HPDE6-E6E7 (cell line): ENCODE results near the gene FANCD2.
"Not testable (repeated sequence)": the region's sequence is repeated elsewhere in the genome, so short reads cannot be mapped to it uniquely, and the experiment has no call there.

Experiments
- DNase-seq: peaks from one replicate; pipeline ENCODE4 v3.0.0; 2011; ENCODE audit warnings: missing footprints; ENCODE audit errors: extremely low spot score

The FANCD2 gene

DNA sequence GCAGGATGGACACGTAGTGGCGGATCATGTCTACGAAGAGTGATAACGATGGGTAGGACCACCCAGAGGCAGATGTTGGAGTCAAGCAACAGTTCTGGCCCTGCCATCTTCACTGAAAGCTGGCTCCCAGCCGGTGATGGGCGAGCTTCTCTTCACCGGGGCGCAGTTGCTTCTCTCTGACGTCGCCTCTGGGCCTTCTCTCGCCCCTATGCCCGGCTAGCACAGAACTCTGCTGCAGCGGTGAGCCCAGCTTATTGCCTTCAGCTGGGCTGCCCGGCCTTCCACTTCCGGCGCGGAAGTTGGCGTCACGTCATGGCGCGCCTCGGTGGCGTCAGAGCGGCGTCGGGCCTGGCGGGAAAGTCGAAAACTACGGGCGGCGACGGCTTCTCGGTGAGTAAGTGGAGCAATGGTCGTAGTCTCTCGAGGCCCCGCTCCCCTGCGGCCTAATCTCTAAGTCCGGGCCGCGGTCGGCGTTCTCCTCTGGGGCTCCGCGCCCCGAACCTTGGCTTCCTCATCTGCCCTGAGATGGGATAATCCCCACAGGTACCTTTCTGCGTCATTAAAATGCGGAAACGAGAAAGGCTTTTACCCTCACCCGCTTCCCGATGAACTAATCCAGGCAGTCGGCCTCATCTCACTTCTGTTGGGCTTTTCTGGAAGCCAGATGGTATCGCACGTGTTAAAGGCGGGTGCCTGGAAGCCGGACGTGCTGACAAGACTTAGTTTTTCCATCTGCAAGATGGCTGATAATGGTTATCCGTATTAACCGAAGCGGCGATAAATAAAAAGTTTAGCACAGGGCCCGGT lies at the start of gene FANCD2:
FANCD2 (plus strand) TSS at position 354 of the 807 bp plus-strand sequence. CDS start 2,221 bp downstream, outside the sequence.
- peak; percentile 44 for DNase-seq

DNA sequence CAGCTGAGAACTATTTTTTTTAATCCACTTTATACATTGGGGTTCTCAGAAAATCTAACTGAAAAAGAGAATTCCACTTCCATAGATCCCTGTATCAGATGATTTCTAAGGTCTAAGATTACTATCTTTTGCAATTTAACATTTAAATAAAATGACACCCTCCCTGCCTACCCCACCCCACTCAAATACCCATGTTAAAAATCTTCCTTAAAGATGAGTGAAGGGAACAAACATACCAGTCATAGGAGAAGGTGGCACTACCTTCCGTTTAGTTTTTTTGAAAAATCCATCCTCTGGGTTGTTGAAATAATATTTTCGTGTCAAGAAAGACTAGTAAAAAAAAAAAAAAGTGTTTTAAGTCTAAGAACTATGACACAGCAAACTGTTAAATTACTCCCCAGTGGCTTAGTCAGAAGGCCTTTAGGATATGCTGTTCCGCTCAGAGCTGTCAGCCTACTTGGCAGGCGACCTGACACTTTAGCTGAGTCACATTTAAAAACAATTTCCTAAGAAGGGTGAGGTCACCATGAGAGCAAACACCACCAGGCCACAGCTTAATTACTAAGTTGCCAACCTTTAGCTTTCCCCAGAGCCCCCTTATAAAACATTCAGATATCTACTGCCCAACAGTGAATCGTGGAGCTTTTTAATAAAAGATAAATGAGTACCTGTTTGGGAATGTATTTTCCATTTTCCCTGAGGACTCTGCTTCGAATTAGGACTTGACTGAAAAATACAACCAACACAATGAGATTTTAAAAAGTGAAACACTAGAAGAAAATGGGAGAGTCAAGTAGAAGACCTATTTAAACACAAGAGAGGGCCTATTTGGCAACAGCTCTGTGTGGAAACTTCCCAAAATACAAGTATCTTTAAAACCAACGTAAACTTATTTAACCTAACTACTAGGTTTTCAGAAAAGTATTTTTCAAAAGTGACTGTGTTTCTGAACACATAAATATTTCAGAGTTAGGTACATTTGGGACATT lies 49.2 kb upstream of the FANCD2 start:
- DNase-seq, result peak; percentile 56

DNA sequence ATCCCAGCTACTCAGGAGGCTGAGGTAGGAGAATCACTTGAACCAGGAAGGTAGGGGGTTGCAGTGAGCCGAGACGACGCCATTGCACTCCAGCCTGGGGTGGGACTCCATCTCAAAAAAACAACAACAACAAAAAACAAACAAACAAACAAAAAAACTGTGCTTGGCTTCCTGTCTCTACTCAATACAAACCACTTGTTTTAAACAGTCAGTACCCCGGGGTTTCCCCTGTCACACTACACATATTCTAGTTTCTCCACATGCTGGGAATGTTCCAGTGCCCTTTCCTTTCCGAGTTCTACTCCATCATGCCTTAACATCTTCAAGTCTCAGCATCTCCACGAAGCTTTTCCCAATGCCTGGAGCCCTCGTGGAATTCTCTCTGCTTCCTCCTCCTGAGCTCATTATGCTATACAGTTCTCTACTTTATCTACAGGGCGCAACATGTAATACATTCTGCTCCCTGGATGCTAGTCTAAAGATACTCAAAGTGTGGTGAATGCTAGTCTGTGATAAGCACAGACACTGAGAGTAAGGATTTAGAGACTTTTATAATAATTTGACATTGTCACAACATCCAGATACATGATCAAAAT lies 47.4 kb upstream of the FANCD2 start:
- no peak for DNase-seq

DNA sequence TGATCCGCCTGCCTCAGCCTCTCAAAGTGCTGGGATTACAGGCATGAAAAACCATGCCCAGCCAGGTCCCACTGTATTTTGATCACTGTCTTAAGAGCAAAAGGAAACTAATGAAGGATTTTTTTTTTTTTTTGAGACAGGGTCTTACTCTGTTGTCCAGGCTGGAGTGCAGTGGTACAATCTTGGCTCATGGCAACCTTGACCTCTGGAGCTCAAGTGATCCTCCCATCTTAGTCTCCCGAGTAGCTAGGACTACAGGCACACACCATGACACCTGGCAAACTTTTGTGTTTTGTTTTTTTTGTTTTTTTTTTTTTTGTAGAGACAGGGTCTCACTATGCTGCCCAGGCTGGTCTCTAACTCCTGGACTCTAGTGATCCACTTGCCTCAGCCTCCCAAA lies 46.0 kb upstream of the FANCD2 start:
- DNase-seq, result no peak

DNA sequence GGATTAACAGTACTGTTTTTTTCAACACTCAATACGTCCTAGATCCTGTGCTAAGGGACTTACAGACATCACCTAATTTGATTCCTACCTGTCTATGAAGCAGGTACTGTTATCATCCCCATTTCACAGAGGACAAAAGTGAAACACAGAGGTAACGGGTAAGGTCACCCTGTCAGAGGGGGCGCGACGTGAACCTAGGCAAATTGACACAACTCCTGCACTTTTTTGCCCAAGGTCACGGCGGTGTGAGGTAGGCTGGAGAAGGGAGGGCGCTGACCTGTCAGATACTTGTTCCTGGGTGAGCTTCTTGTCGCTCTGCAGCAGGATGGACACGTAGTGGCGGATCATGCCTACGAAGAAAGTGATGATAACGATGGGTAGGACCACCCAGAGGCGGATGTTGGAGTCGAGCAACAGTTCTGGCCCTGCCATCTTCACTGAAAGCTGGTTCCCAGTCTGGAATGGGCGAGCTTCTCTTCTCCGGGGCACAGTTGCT lies 40.0 kb upstream of the FANCD2 start:
- DNase-seq, result no peak

DNA sequence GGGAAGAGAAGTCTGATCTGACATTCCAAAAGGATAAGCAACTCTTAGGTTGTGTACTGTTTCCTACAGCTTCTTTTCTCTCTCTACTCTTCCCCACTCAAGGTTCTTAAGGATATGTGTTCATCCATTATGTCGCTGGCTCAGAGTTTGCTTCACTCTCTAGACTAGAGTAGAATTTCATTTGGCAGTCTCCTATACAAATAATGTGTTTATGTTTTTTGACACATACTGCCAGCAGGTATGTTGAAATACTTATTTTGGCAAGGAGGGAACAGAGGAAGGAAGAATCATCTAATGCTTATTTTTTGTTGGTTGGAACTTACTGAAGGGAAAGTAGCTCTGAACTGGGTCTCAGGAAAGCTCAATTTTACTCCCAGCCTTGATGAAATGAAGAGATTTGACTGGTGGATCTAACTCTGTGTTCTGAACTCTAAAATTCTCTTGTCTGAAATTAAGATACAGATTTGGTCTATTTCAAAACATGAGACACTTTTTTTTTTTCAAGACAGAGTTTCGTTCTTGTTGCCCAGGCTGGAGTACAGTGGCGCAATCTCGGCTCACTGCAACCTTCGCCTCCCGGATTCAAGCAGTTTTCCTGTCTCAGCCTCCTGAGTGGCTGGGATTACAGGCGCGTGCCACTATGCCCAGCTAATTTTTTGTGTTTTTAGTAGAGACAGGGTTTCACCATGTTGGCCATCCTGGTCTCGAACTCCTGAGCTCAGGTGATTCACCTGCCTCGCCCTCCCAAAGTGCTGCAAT lies 32.0 kb upstream of the FANCD2 start:
- no peak for DNase-seq

DNA sequence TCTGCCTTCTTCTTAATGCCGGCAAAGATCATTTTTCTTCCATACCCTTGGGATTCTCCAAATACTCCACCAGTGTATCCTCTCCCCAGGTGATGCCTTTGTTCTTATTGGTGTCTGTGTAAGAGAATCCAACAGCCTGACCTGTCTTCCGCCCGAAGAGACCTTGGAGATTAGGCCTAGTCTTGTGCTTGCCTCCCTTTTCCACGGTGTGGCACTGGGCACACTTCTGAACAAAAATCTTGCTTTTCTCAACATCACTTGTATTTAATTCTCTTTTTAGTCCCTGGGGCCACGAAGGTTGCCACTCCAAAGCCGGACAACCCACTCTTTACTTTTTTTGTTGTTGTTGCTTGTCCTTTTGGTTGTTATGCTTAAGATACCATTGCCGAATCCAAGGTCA lies 25.6 kb upstream of the FANCD2 start:
- DNase-seq, result no peak

DNA sequence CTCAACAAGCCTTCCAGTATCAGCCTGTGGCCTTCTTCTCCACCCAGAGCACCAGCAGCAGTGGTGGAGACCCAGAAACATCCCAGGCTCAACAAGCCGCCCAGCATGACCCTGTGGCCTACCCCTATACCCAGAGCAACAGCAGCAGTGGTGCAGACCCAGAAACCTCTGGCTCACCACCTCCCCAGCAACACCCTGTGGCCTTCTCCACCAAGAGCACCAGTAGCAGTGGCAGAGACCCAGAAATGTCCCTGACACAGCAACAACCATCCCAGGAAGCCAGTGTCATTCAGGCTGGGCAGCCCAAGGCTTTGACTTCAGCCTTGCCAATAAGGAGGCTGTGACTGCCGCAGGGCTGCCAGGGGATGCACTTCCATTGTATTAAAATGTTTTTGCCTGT lies 23.3 kb upstream of the FANCD2 start:
- DNase-seq, result no peak

DNA sequence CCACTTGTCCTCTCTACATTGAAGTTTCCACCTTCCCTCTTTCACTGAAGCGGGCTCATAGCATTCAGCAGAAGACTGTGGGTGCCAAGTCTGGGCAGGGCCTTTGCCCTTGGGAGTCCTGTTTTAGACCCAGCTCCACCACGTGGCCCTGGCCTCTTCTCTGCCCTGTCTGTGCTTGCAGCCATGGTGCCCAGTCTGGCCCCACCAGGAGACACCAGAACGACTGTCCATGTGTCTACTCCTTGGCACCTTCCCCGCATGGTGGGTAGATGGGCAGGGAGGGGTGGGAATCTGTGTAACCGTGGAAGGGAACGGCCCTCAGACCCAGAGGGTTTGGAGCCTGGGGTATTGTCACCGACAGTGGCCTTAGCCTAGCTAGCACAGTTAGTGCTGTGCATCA lies 21.7 kb upstream of the FANCD2 start:
- DNase-seq, result no peak

DNA sequence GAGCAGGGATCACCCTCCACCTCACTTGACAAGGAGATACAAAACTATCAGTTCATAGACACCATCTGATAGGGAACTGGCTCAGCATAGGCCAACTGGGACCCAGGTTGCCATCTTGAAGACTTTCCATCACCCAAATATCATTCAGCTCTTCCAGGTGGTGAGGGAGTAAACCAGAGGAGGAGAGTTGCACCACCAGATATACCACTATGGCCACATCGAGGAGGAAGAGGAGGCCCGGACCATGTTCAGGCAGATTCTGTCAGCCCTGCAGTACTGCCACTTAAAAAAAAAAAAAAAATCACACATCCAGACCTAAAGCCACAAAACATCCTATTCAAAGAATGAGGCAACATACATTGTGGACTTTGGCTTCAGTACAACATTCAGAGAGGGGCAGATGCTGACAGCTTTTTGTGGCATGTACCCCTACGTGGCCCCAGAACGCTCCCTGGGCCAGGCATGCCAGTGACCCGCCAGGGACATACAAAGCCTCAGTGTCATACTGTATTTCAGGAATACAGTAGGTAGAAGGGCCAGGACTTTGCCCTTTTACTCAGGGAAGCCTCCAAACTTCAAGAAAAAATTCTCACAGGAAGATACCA lies 21.2 kb upstream of the FANCD2 start:
- DNase-seq, result no peak

DNA sequence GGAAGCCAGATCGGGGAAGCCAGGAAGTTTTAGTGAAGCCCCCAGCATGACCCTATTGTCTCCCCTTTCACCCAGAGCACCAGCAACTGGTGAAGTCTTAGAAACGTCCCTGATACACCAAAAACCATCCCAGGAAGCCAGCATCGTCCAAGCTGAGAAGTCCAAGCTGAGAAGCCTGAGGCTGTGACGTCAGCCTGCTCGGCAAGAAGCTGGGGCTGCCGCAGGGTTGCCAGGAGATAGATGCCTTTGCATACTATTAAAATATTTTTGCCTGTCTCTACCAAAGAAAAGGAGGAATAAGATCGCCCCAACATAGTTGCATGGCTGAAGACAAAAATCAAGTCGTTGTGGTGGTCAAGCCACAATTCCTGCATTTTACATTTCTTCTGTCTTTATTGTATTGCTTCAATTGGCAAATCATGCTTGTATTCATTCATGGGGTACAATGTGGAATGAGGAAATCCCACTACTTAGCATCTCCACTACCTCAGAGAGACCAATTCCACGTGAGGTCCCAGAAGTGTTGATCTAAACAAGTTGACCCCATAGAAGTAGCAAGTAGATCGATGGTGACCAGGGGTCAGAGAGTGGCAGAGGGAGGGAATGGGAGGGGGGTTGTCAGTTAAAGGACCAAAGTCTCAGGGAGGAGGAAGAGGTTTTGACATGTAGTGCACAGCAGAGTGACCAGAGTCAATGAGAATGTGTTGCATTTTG lies 20.0 kb upstream of the FANCD2 start:
- DNase-seq, result no peak

DNA sequence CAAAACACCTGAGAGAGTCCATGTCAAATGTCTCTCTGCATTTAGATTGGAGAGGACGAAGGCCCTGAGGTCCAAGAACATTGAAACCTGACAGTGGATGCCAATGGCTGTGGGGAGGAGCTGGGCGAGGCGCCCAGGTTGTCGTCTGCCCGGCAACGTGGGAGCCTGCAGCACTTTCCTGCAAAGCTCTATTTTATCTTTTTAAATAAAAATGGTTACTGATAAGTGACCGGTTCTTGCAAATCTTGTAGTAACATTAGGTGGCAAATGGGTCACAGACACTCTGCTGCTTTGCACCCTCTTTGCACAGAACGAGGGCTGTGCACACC lies 19.5 kb upstream of the FANCD2 start:
- DNase-seq, result no peak

DNA sequence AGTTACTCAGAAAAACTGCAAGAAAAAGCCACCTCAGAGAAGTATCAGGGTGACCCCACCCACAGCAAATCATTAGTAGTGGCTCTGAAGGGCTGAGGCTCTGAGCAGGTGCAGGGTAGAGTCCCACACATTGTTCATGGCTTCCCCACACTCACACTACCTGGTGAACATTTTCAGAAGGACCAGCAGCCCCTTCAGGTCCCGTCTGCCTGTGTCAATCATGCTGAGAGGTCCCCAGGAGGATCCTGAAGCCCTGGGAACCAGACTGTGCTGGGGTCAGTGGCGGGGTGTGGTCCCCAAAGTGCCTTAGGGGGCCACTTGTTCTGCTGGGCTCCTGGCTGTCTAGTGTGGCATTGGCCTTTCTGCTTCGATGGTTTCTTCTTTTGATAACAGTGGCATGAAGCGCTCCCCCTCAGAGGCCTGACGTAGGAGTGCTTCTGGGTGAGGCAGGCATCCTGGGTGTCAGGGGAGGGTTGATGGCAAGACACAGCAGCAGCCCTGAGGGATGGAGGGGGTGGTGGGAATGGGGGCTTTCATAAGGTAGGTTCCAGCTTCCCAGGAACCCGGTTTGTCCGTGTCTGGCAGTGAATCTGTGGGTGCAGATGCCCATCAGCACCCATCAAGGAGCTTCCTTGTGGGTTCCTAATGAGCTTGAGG lies 19.0 kb upstream of the FANCD2 start:
- no peak for DNase-seq

DNA sequence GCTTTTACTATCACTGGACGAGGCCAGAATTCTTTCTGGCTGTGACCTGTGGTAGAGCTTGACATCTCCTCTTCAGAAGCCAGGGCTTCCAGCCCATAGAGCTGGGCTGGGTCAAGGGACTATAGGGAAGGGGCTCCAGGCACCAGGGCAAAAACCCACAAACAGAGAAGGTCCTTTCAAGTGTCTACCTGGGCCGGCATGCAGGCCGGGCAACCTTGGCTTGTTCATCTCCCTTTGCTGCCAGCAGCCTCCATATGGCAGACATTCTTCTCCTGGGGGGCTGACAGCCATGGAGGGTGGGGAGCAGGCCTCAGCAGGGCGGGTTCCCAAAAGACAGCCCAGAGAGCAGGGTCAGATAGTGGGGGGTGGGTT lies 18.0 kb upstream of the FANCD2 start:
- not testable (repeated sequence) for DNase-seq

DNA sequence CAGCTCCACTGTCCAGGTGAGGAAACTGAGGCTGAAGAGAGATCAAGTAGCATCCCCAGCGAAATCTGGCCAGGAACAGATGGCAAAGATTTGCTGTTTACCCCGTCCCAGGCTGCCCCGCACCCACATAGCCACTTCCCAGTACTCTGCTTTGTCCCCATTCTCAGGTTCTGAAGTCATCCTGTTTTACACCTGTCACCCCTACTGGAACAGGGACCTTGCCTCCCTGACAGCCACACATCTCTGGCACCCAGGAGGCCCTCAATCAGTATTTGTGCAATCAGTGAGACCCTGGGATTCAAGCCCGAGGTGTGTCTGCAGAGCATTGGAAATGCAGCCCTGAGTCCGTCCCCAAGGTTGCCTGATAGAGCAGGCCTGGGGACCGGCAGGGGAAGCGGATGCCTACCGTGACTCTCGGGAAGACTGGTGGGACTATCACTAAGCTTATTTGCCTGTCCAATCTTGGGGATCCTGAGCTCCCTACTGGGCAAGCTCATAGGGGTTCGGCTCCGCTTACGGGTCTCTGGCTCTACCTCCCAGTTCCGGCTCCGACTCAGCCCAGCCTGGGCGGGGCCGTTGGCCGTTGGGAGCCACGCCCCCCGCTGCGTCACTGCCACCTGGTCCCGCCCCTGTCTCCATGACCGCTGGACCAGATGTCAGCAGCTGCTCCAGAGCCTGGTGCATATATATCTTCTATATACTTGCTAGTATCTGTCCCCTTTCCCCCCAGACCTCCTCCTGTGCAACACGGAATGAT lies 17.5 kb upstream of the FANCD2 start:
- no peak for DNase-seq

DNA sequence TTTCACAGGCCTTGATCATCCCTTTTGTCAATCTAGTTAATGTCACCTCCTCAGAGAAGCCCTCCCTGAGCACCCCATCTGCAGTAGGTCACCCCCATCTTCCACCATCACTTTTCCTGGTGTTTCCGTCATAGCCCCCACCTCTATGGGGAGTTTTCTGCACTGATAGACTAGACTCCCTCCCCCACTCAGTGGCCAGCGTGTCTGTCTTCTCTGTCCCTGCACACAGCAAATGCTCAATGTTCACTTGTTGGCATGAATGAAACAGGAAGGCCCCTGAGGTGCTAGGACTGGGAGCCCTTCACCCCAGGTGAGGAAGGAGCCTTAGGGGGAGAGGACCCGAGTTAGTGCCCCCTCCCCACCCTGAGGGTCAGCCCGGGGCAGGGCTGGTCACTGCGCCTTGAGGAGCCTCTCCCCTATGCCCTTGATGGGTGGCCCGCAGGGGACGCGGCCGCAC lies 15.8 kb upstream of the FANCD2 start:
- no peak for DNase-seq

DNA sequence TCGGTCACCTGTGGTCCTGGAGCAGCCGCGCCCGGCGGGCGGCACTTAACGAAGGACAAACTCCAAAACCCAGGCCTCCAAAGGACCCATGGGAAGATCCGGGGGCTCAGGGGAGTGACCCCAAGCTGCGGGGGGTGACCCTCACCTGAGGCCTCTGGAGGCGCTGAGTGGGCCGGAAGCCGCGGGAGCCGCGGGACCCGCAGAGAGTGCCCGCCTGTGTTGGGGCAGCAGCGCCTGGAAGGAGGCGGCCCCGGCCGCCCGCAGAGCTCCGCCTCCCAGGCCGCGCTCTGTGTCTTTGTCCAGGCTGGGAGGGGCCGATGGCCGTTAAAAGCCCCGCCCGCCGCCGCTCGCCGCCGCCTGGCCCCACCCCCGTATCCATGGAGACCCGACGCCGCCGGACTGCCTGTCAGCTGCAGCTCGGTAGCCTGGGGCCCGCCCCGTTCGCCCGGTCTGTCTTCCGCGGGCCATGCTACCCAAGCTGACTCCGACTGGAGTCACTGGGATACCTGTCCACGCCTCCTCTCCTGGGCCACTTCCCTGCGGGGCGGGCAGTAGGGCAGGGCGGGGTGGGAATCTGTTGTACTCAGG lies 15.3 kb upstream of the FANCD2 start:
- peak; percentile 81 for DNase-seq

DNA sequence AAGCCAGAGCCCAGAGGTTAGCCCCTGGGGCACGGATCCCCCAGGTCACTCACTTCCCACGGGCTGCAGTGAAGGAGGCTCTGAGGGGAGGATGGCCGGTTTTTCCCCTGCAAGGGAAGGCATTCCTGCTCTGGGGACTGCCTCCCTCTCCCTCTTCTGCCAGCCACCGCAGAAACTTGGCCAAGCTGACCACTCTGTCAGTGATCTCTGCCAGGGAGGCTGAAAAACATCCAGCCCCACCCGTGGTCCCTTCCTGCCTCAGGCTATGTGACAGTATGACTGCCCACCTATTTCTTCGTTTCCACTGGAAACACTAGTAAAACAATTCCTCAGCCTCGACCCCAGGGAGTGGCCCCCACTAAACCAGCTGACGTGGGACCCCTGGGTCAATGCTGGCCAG lies 14.6 kb upstream of the FANCD2 start:
- no peak for DNase-seq

DNA sequence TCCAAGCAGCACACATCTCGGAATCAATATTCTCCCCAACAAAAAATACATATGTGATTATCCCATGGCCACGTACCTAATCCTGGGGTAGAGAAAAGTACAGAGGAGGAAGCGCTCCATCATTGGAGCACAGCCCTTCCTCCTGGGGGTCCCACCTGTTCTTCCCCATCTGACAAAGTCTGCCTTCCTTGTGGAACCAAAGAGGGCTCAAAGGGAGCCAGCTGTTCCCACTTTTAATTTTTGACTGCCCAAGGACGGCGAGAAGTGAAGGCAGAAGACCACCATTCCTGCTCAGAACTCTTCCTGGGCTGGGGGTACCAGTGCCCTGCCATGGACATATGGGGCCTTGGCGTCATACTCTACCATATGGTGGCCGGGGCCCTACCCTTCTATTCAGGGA lies 14.1 kb upstream of the FANCD2 start:
- DNase-seq, result no peak
